Gastrocnemius medialis (tissue), 4 donors: ENCODE measurements around the gene AMOT. TPM values are rescaled to one million over a fixed set of nuclear protein-coding genes. Genes with fewer than 3 reads are reported as not detected.

Experiments
- ATAC-seq, 2 donors: fragments of 150-250 bp; one replicate each; pipeline ENCODE4 v1.9.1; 2016
- DNase-seq, 2 donors: peaks; one replicate each; pipeline ENCODE4 v3.0.0-alpha.2; 2019
- H3K27ac ChIP-seq, 4 donors: fragments of 200-600 bp; sonication (generic); 1 replicate in 1 of 4; 2 replicates in 3 of 4; pipeline ENCODE4 v1.5.1; 2016 to 2018; ENCODE audit warnings: mild to moderate bottlenecking in 2 of 4, moderate library complexity in 1 of 4
- H3K27me3 ChIP-seq, 3 donors: fragments of 200-600 bp; sonication (generic) in 2 of 3; 1 replicate in 1 of 3; 2 replicates in 2 of 3; pipeline versions ENCODE4 v1.5.1 to v1.6.0; 2016 to 2019; ENCODE audit warnings: mild to moderate bottlenecking in 1 of 3, moderate library complexity in 1 of 3
- H3K36me3 ChIP-seq, 2 donors: fragments of 200-600 bp; sonication (generic) in 1 of 2; one replicate each; pipeline ENCODE4 v1.5.1; 2017 to 2018
- H3K4me1 ChIP-seq, 2 donors: fragments of 200-600 bp; sonication (generic) in 1 of 2; one replicate each; pipeline ENCODE4 v1.5.1; 2016 to 2017; ENCODE audit warnings: mild to moderate bottlenecking in 2 of 2
- H3K4me3 ChIP-seq, 4 donors: fragments of 200-600 bp; sonication (generic) in 3 of 4; 1 replicate in 1 of 4; 2 replicates in 3 of 4; pipeline ENCODE4 v1.5.1; 2016 to 2019; ENCODE audit warnings: mild to moderate bottlenecking in 2 of 4
- H3K9me3 ChIP-seq, 3 donors: fragments of 200-600 bp; sonication (generic) in 2 of 3; 1 replicate in 1 of 3; 2 replicates in 2 of 3; pipeline ENCODE4 v1.5.1; 2016 to 2019
- CTCF ChIP-seq, 5 experiments: fragments of 450-650 bp in 3 of 5; fragments of 200-600 bp in 2 of 5; sonication (generic) in 2 of 5; IDR thresholded peaks in 4 of 5; conservative IDR thresholded peaks in 1 of 5; 1 replicate in 4 of 5; 2 replicates in 1 of 5; pipeline ENCODE4 v1.5.1; 2016 to 2019; ENCODE audit warnings: antibody characterized with exemption in 5 of 5, mild to moderate bottlenecking in 3 of 5, moderate library complexity in 3 of 5
- POLR2A ChIP-seq, 2 donors: fragments of 450-650 bp; IDR thresholded peaks; one replicate each; pipeline ENCODE4 v1.6.1; 2017; ENCODE audit warnings: antibody characterized with exemption in 2 of 2, mild to moderate bottlenecking in 2 of 2, moderate library complexity in 2 of 2
- in situ Hi-C, 4 donors: fragments of 200-750 bp; cut with MboI; loops; one replicate each; pipeline versions ENCODE4 v1.15.0 to v1.8.0; 2017; ENCODE audit warnings: low sequenced_read_pairs in 4 of 4
- intact Hi-C: fragments of 100-400 bp; cut with DNase I; formaldehyde crosslinking; loops from one replicate; pipeline ENCODE4 v1.15.1; 2023; ENCODE audit warnings: low total_unique reads
- total RNA-seq, 4 donors: library from RNA; depleted of rRNA; stranded (reverse); fragments of >200 nt; gene quantifications; one replicate each; pipeline versions ENCODE4 v1.1.0 to v1.2.3, GENCODE V29; 2016

Gene AMOT
- total RNA-seq, 4 donors from 2014 or later, result 10.2 to 48.1 (median 22.4) TPM

GRCh38 chrX:112746812-112747595 is 93.6 kb downstream of the AMOT start:
- ATAC-seq, result no peak
- intact Hi-C loops, result no loop called here
- H3K27ac ChIP-seq, result no peak overlapping the region

GRCh38 chrX:112738347-112739033 is 102.1 kb downstream of the AMOT start:
- Histone ChIP-seq H3K36me3 (no peaks in the 10 kb centered on the region), H3K4me3 (no peak overlapping the region), H3K9me3 (no peaks in the 10 kb centered on the region), H3K27ac (no peak overlapping the region), H3K4me1 (no peaks in the 10 kb centered on the region), H3K27me3 (no peaks in the 10 kb centered on the region)
- in situ Hi-C loops (no loop called here), intact Hi-C loops (no loop called here)
- TF ChIP-seq POLR2A (IDR thresholded peaks at IDR 0.05), result no peak
- DNase-seq, result no peak
- no peak for ATAC-seq

More at GRCh38 chrX:112746812-112747595, 93.6 kb downstream of the AMOT start:
- H3K4me3 ChIP-seq, result no peak overlapping the region
- no peak for DNase-seq
- no peaks in the 10 kb centered on the region for H3K27me3 ChIP-seq
- no peaks in the 10 kb centered on the region for H3K36me3 ChIP-seq
- TF ChIP-seq POLR2A (IDR thresholded peaks at IDR 0.05) (no peak), CTCF (IDR thresholded peaks at IDR 0.05 in 4 of 5, conservative IDR thresholded peaks at IDR 0.05 in 1 of 5) (no peak)
- in situ Hi-C loops, result no loop called here
- H3K4me1 ChIP-seq, result no peaks in the 10 kb centered on the region
- no peaks in the 10 kb centered on the region for H3K9me3 ChIP-seq

- no peak for ATAC-seq
- DNase-seq, result no peak
- H3K27ac ChIP-seq, result no peak overlapping the region
- TF ChIP-seq POLR2A (IDR thresholded peaks at IDR 0.05) (no peak), CTCF (IDR thresholded peaks at IDR 0.05 in 4 of 5, conservative IDR thresholded peaks at IDR 0.05 in 1 of 5) (no peak)
- in situ Hi-C loops (no loop called here), intact Hi-C loops (no loop called here)
- H3K36me3 ChIP-seq, result no peaks in the 10 kb centered on the region
- no peak overlapping the region for H3K4me3 ChIP-seq
- no peaks in the 10 kb centered on the region for H3K4me1 ChIP-seq
- H3K27me3 ChIP-seq, result no peaks in the 10 kb centered on the region
- no peaks in the 10 kb centered on the region for H3K9me3 ChIP-seq
Measured at GRCh38 chrX:112736310-112736709, 104.3 kb downstream of the AMOT start.

GRCh38 chrX:112735147-112735546 is 105.5 kb downstream of the AMOT start:
- H3K27ac ChIP-seq, result no peak overlapping the region
- in situ Hi-C loops (no loop called here), intact Hi-C loops (no loop called here)
- ATAC-seq (no peak), DNase-seq (no peak)
- no peaks in the 10 kb centered on the region for H3K27me3 ChIP-seq
- H3K4me1 ChIP-seq, result no peaks in the 10 kb centered on the region
- TF ChIP-seq CTCF (IDR thresholded peaks at IDR 0.05 in 4 of 5, conservative IDR thresholded peaks at IDR 0.05 in 1 of 5), result no peak
- TF ChIP-seq POLR2A (IDR thresholded peaks at IDR 0.05), result no peak
- no peaks in the 10 kb centered on the region for H3K36me3 ChIP-seq
- no peaks in the 10 kb centered on the region for H3K9me3 ChIP-seq
- H3K4me3 ChIP-seq, result no peak overlapping the region

- Histone ChIP-seq H3K9me3 (no peaks in the 10 kb centered on the region), H3K27me3 (no peaks in the 10 kb centered on the region), H3K4me3 (no peak overlapping the region), H3K36me3 (no peaks in the 10 kb centered on the region), H3K27ac (no peak overlapping the region), H3K4me1 (no peaks in the 10 kb centered on the region)
- intact Hi-C loops, result no loop called here
- no peak for DNase-seq
- in situ Hi-C loops, result no loop called here
- no peak for ATAC-seq
- no peak for TF ChIP-seq CTCF (IDR thresholded peaks at IDR 0.05 in 4 of 5, conservative IDR thresholded peaks at IDR 0.05 in 1 of 5)
- TF ChIP-seq POLR2A (IDR thresholded peaks at IDR 0.05), result no peak
Measured at GRCh38 chrX:112734290-112734689, 106.3 kb downstream of the AMOT start.
